Endometrial microvascular endothelial cells (primary cell): ENCODE data around the gene IL22RA2. TPM values are rescaled to one million over a fixed set of nuclear protein-coding genes. Genes with fewer than 3 reads are reported as not detected.
"Not testable (repeated sequence)": the region's sequence is repeated elsewhere in the genome, so short reads cannot be mapped to it uniquely, and the experiment has no call there.

Experiments
- in situ Hi-C: cut with HindIII; loops from 2 replicates; pipeline ENCODE4 v1.10.0; 2017; ENCODE audit warnings: low sequenced_read_pairs, low pct_unique_long_range_greater_than_20kb; ENCODE audit errors: inconsistent ontology term
- total RNA-seq: library from RNA; depleted of rRNA; stranded (reverse); fragments of >200 nt; gene quantifications from one replicate; pipeline ENCODE4 v1.2.3, GENCODE V29; 2015; ENCODE audit errors: inconsistent ontology term

The IL22RA2 gene
- not detected for total RNA-seq

GRCh38 chr6:137173501-137173900 lies at the start of gene IL22RA2:
Gene IL22RA2, minus strand, starts transcription at chr6:137173644. Its CDS starts 11,895 bp downstream, at chr6:137161749.
- in situ Hi-C loops: no loop called here

DNA sequence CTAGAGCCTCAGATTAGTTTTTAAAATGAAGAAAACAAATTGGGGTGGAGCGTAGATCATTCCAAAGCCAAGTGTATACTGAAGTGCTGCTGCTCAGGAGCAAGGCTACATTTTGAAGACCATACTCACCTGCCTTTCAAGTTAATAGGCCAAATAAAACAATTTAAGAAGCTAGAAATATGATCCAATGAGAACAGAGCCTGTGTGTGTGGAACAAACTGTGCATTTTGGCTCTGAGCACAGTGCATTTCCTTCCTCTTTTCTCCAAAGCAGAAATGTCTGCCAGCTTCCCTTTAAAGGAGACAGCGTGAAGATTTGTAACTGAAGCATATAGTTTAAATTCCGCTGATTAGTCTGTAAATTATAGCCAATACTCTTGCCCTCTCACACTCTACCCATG lies 48.9 kb upstream of the IL22RA2 start:
- in situ Hi-C loops: no loop called here

GRCh38 chr6:137219664-137220252 lies 46.3 kb upstream of the IL22RA2 start:
- in situ Hi-C loops: no loop called here

GRCh38 chr6:137218917-137219663 lies 45.6 kb upstream of the IL22RA2 start, which contains the start of gene IFNGR1:
Gene IFNGR1, minus strand, starts transcription at chr6:137219385. Its CDS starts 58 bp downstream, at chr6:137219327.
- in situ Hi-C loops: no loop called here

GRCh38 chr6:137218473-137218916 lies 45.1 kb upstream of the IL22RA2 start:
- in situ Hi-C loops: no loop called here

DNA sequence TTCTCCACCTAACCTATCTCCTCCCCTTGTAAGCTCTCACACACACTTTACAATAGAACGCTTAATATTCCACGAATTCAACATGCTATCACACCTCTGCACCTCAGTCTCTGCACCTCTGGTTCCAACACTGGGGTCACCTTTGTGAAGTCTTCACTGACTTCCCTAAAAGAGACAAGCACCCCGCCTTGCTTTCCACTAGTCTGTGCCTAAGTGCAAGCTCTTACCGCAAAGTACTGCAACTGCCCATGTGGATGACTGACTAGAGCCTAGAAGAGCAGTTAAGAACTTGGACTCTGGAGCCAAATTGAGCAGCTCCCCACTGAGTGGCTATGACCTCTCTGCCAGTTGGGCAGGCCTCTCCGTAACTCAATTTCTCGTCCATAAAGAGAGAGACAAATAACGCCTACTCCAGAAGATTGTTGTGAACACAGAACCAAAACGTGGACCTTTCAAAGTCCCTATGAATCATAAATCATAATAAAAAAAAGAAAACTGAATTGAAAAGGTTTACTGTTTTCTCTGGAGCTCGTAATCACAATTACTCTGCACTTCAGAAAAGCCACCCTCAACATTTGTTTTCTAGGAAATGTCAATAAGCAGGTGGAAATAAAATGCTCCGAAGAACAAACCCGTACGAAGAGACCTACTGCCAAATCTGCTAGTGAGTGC lies 44.5 kb upstream of the IL22RA2 start:
- in situ Hi-C loops: no loop called here

DNA sequence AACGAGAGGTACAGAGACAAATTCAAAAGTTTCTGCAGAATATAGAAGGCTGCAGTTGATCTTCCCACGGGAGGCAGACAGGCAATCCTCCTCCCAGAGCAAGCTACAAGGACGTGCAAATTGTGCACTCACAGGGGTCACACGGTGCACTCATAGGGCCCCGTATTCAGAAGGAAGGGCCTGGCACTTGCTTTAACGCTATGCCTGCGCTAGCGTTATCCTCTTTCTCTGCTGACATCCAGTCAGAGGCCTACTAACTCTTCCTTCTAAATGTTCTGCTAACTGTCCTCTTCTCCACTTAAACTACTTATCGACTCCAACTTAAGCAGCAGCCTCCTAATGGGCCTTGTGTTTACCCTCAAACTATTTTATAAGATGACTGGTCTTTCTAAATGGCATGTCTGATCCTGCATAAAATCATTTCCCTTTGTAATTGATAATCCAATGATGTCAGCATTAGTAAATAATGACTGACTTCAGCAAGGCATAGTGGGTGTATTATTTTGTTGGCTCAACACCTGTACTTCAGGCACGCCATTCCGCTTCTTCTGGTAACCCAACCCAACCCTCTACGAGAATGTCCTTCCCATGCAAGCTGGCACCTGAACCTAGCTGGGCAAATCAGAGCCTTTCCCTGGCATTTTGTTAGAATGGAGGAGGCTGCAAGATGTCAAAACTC lies 43.6 kb upstream of the IL22RA2 start:
- in situ Hi-C loops: no loop called here

DNA sequence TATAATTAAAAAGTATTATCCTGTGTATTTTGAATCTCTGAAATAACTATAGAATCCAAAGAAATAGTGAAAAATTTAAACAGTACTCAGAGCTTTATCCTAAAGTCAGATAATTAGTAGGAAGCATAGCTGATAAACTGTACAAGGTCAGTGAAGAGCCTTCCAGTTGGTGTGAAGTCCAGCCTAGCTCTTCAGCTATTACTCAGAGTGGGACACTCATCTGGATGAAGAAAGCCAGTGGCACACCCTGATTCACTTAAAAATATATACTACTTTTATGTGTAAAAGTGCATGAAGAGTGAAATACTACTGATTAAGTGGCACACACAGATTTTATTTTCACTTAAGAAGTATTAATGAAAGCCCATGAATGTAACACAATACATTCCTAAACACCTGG lies 42.7 kb upstream of the IL22RA2 start:
- in situ Hi-C loops: no loop called here

DNA sequence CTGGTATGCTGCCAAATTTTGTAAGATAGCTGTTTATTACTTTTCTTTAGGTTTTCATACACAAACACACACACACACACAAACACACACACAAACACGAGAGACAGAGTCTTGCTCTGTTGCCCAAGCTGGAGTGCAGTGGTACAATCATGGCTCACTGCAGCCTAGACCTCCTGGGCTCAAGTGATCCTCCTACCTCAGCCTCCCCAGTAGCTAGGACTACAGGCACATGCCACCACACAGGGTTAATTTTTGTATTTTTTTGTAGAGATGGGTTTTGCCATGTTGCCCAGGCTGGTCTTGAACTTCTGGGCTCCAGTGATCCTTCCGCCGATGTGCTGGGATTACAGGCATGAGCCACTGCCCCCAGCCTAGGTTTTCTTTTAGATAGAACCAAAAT lies 42.2 kb upstream of the IL22RA2 start:
- in situ Hi-C loops: not testable (repeated sequence)

GRCh38 chr6:137214931-137215330 lies 41.5 kb upstream of the IL22RA2 start:
- in situ Hi-C loops: no loop called here

DNA sequence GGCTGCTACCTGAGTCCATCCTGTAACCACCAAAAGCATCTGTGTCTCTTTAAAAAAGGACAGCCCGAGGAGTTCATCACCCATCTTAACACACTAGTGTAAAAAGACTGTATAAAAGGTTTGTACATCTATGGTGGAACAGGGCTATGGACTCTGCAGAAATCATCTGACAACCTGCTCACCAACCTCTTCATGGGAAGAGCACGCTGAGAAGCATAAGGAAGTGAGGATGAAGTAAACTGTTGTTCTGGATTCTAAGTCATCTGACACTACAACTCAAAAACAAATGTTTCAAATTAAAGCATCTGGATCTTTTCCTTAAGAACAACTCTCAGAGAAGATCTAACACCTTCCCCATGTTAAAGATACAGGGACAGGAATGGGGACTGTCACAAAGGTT lies 40.4 kb upstream of the IL22RA2 start:
- in situ Hi-C loops: no loop called here

DNA sequence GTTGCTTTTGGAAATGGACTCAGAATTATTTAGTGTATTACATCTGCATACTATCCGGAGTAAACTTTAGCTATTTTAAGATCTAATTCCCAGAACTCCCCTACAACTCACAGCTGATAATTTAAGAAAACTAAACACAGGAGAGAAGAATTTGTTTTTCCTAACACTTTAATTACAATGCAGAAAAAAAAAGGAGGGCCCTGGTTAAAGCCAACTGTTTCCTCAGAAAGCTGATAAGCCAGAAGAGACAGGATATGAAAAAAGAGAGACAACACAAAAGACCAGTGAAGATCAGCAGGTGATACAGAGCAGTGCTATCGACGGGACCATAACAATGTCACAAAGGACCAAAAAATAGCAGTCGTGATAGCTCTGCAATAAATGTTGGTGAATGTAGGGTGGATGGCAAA lies 39.9 kb upstream of the IL22RA2 start:
- in situ Hi-C loops: no loop called here

GRCh38 chr6:137211910-137212309 lies 38.5 kb upstream of the IL22RA2 start:
- in situ Hi-C loops: no loop called here

GRCh38 chr6:137210903-137211302 lies 37.5 kb upstream of the IL22RA2 start:
- in situ Hi-C loops: no loop called here

- in situ Hi-C loops: no loop called here
These were observed 34.8 kb upstream of the IL22RA2 start for GRCh38 chr6:137208279-137208678.

DNA sequence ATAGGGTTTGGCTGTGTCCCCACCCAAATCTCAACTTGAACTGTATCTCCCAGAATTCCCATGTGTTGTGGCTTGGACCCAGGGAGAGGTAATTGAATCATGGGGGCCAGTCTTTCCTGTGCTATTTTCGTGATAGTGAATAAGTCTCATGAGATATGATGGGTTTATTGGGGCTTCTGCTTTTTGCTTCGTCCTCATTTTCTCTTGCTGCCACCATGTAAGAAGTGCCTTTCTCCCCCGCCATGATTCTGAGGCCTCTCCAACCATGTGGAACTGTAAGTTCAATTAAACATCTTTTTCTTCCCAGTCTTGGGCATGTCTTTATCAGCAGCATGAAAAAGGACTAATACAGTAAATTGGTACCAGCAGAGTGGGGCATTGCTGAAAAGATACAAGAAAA lies 34.0 kb upstream of the IL22RA2 start:
- in situ Hi-C loops: not testable (repeated sequence)

- in situ Hi-C loops: no loop called here
These were observed 33.1 kb upstream of the IL22RA2 start for GRCh38 chr6:137206577-137206976.

- in situ Hi-C loops: no loop called here
These were observed 29.8 kb upstream of the IL22RA2 start for GRCh38 chr6:137203256-137203655.

- in situ Hi-C loops: no loop called here
These were observed 28.6 kb upstream of the IL22RA2 start for GRCh38 chr6:137202078-137202477.
